ENCODE data around the gene REEP1.

Gene REEP1

GRCh38 chr2:86185517-86186212 is 151.8 kb downstream of the REEP1 start:
- DNase-seq (ENCODE audit: low spot score) = no peak
- no peak for TF ChIP-seq CTCF (IDR thresholded peaks at IDR 0.05; ENCODE audit: extremely low read depth, insufficient read depth, missing control alignments)
- in situ Hi-C loops (cut with MboI; ENCODE audit: low pct_unique_long_range_greater_than_20kb, low sequenced_read_pairs, unreplicated experiment) = no loop called here

GRCh38 chr2:86176597-86176996 is 160.8 kb downstream of the REEP1 start:
- DNase-seq (ENCODE audit: low spot score) = no peak
- TF ChIP-seq CTCF (IDR thresholded peaks at IDR 0.05; ENCODE audit: extremely low read depth, insufficient read depth, missing control alignments) = no peak
- in situ Hi-C loops (cut with MboI; ENCODE audit: low pct_unique_long_range_greater_than_20kb, low sequenced_read_pairs, unreplicated experiment) = no loop called here

GRCh38 chr2:86175828-86176227 is 161.6 kb downstream of the REEP1 start:
- in situ Hi-C loops (cut with MboI; ENCODE audit: low pct_unique_long_range_greater_than_20kb, low sequenced_read_pairs, unreplicated experiment) = no loop called here
- DNase-seq (ENCODE audit: low spot score) = no peak
- no peak for TF ChIP-seq CTCF (IDR thresholded peaks at IDR 0.05; ENCODE audit: extremely low read depth, insufficient read depth, missing control alignments)

DNA sequence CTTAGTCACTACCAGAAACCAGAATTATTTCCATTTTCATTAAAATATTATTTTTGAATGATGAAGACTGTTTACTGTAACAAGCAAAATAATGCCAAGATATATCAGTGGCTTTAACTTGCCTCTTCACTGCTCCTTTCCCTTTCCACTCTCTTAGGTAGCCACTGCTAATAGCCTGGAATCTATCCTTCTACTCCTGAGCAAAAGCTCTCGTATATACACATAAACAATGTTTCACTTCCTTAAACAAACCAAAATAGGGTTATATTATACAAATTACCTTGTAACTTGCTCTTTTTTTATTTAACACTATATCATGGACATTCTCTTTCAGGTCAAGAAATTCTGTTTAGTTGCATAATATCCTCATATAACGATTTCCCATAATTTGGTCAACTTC is 163.0 kb downstream of the REEP1 start:
- in situ Hi-C loops (cut with MboI; ENCODE audit: low pct_unique_long_range_greater_than_20kb, low sequenced_read_pairs, unreplicated experiment) = no loop called here
- DNase-seq (ENCODE audit: low spot score) = no peak

GRCh38 chr2:86172610-86173009 is 164.8 kb downstream of the REEP1 start:
- in situ Hi-C loops (cut with MboI; ENCODE audit: low pct_unique_long_range_greater_than_20kb, low sequenced_read_pairs, unreplicated experiment) = no loop called here
- no peak for DNase-seq (ENCODE audit: low spot score)
- TF ChIP-seq CTCF (IDR thresholded peaks at IDR 0.05; ENCODE audit: extremely low read depth, insufficient read depth, missing control alignments) = no peak

More for the DNA sequence above, 163.0 kb downstream of the REEP1 start:
- TF ChIP-seq CTCF (IDR thresholded peaks at IDR 0.05; ENCODE audit: extremely low read depth, insufficient read depth, missing control alignments) = no peak

- no peak for TF ChIP-seq CTCF (IDR thresholded peaks at IDR 0.05; ENCODE audit: extremely low read depth, insufficient read depth, missing control alignments)
- in situ Hi-C loops (cut with MboI; ENCODE audit: low pct_unique_long_range_greater_than_20kb, low sequenced_read_pairs, unreplicated experiment) = no loop called here
- no peak for DNase-seq (ENCODE audit: low spot score)
Observed at GRCh38 chr2:86171295-86171694, 166.1 kb downstream of the REEP1 start.

All from GM13977 (cell line).